Measurements from ENCODE around the gene ZNF69.
"Not testable (repeated sequence)": the region's sequence is repeated elsewhere in the genome, so short reads cannot be mapped to it uniquely, and the experiment has no call there.

The ZNF69 gene

DNA sequence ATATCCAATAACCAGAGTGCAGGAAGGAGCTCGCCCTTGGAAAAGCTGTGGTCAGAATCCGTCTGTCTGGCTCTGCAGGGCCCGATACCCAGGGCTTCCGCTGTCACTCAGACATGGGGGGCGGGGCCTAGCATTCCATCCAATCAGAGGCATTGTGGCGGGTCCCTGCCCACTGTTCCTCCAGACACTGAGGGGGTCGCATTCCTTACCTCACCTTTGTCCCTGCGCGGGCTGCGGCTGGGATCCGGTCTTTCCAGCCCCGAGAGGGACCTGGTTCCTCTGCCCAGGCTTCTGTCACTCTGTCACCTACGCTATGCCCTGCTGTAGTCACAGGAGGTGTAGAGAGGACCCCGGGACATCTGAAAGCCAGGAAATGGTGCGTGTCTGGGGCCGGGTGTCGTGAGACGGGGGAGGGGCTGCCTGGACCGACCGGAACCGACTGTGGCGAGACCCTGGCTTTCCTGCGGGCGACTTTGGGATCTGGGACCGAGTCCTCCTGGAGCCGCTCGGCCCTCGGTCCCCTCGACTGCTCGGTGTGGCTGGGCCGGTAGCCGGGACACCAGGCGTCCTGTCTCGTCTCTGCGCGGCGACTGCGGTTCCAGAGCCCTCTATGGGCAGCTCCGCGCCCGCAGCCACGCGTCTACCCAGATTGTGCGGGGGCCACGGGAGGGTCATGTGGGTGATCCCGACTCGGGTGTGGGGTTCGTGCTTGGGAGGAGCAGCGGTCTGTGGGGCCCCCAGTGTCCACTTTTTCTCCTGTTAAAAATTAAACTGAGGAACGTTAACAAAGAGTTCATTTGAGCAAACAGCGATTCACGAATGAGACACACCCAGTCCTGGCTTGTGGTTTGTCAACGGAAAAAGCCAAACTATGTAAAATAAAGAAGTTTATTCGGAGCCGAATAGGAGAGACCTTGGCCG is at the start of gene ZNF69:
Gene ZNF69 (plus strand): TSS at position 172 of the 921 bp plus-strand sequence. CDS start 142 bp downstream, at position 314.
- DNase-seq (ENCODE audit: low read depth), result peak; percentile 51

DNA sequence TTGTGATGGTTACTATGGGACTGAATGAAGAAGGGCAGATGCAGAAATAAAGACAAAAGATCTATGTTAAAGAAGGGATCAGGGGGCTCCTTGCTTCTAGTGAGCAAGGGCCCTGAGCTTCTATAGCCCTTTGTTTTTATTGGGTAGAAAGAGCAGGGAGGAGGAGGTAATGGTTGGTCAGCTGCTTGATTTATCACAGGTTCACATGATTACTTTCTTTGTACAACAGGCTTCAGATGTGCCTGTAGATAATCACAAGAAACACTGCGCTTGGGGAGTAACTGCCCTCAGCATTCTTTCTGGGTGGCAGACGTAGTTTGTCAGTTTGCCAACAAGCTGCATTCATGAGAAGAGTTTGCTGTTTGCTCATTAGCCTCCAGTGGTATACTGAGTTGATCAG is 43.9 kb upstream of the ZNF69 start:
- DNase-seq (ENCODE audit: low read depth), result no peak

DNA sequence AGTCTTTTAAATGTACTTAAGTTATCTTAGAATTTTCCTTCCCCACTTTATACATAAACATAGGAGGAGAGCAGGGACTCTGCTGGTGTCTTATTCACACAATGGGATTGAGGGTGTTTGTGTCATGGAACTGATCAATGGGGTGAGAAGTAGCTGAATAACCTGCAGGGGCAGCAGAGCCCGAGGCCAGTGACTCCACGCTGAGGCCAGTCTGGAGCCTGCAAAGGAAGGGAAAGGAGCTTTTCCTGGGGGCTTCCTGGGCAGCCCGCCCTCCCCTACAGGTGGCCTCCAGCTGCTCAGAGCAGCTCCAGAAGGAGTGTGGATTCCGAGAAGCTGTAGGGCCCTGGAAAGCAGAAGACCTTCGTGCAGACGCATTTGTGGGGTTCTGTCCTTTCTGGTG is 40.0 kb upstream of the ZNF69 start:
- DNase-seq (ENCODE audit: low read depth), result not testable (repeated sequence)

DNA sequence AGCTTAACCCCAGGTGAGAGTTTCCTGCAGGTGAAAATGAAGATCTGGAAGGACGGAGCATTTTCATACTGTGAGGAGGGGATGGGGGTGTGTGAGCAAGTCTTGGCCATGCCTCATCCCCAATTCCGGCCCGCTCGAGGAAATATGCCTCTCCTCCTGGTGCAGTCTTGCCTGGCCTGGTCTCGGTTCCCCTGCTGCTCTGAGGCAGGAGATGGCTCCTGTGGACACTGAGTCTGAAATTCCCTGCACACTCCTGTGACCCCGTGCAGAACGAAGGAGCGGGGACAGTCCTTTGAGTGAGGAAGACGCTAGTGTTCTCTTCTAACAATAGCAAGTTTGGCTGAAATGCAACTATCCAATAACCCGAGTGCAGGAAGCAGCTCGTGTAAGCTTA is 39.4 kb upstream of the ZNF69 start:
- DNase-seq (ENCODE audit: low read depth), result no peak

DNA sequence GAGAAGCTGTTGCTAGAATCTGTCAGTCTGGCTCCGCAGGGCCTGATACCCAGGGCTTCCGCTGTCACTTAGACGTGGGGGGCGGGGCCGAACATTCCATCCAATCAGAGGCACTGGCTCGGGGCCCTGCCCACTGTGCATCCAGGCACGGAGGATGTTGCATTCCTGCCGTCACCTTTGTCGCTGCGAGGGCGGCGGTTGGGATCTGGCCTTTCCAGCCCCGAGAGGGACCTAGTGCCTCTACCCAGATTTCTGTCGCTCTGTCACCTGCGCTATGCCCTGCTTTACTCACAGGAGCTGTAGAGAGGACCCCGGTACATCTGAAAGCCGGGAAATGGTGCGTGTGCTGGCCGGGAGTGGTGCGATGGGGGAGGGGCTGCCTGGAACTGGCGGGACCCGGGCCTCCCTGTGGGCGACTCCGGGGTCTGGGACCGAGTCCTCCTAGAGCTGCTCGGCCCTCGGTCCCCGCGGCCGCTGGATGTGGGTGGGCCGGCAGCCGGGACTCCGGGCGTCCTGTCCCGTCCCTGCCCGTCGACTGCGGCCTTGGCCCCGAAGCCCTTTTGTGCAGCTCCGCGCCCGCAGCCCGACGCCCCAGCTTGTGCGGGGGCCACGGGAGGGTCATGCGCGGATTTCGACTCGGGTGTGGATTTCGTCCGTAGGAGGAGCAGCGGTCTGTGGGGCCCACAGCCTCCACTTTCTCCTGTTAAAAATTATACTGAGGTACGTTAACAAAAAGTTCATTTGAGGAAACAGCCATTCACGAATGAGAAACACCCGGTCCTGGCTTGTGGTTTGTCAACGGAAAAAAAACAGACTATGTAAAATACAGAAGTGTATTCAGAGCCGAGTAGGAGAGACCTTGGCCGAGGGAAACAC is 38.8 kb upstream of the ZNF69 start, which contains the start of gene ZNF439:
Gene ZNF439 (plus strand): TSS at position 133 of the 876 bp plus-strand sequence. CDS start 142 bp downstream, at position 275.
- peak; percentile 39 for DNase-seq (ENCODE audit: low read depth)

DNA sequence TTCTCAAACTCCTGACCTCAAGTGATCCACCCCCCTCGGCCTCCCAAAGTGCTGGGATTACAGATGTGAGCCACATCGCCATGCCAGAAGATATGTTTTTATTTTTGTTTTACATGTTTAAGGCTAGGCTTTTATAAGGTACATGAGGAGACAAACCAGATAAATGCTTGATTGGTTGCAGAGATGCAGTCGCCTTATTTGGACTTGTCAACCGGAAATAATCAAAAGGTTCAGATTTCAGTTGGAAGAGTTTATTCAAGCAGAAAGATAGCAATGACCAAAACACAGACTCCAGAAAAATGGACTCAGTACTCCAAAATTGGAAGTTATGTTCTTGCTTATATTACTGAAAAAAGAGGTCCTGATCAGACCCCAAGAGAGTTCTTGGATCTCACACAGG is 37.3 kb upstream of the ZNF69 start:
- DNase-seq (ENCODE audit: low read depth), result not testable (repeated sequence)

DNA sequence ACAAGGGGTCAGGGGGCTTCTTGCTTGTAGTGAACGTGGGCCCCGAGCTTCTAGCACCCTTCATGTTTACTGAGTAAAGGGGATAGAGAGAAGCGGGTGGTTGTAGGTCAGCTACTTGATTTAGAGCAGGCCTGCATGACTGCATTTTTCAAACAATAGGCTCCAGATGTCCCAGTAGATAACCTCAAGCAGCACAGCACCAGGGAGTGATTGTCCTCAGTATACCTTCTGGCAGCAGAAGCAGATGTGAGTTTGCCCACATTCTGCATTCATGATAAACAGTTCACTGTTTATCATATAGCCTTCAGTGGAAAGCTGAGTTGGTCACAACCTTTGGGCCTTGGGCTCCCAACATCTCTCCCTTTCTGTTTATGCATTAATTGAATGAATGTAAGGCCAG is 34.2 kb upstream of the ZNF69 start:
- no peak for DNase-seq (ENCODE audit: low read depth)

DNA sequence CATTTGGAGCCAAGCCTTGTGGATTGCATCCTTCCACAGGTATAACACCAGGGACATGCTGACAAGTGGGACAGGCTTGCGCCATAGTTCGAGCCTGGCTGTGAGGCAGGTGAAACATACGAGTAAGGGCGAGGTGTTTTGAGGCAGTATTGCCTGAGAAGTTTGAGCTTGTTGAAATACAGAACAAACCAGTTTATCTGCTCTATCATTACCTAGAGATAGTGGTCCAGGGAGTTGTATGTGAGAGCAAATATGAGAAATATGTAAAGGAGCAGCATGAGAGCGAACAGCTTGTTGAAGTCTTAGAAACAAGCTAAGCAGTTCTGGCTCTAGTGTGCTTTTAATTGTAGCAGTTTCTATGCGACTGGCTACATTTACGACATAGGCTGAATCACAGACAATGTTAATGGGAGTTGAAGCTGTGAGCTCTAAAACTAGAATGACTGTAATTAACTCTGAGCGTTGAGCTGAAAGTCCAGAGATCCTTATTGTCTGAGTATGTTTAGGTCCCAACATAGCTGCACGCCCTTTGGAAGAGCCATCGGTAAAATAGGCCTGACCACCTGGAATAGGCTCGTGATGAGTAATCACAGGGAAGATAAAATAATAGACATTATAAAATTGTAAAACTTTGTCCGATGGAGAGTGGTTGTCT is 30.9 kb upstream of the ZNF69 start:
- no peak for DNase-seq (ENCODE audit: low read depth)

DNA sequence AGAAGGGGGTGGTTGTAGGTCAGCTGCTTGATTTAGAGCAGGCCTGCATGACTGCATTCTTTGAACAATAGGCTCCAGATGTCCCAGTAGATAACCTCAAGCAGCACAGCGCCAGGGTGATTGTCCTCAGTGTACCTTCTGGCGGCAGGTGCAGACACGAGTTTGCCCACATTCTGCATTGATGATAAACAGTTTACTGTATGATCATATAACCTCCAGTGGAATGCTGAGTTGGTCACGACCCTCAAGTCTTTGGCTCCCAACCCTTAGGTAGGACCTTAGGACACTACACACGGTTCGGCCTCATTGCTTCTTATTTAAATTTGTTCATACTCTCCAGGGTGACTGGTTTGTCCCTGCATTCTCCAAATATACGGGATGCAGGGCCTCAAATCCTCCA is 26.9 kb upstream of the ZNF69 start:
- DNase-seq (ENCODE audit: low read depth), result no peak

DNA sequence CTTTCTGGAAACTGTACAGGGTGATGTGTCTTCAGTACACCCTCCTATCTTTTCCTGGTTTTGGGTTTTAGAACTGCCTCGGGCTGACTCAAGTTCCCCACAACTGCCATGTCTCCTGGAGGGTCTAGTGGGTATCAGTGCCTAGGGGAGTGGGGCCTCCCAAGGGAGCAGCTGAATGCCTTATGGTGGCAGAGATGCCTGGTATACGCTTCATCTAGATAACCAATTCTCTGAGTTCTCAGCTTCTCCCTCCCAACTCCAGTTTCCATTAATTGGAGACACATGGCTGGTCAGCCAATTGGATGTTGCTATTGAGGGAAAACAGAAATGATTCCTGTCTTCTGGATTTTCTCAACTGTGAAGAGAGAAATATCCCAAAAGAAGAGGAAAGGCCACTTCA is 26.3 kb upstream of the ZNF69 start:
- no peak for DNase-seq (ENCODE audit: low read depth)

DNA sequence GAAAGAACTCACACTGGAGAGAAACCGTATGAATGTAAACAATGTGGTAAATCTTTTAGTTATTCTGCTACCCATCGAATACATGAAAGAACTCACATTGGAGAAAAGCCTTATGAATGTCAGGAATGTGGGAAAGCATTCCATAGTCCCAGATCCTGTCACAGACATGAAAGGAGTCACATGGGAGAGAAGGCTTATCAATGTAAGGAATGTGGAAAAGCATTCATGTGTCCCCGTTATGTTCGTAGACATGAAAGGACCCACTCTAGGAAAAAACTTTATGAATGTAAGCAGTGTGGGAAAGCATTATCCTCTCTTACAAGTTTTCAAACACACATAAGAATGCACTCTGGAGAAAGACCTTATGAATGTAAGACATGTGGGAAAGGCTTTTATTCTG is 19.8 kb upstream of the ZNF69 start:
- DNase-seq (ENCODE audit: low read depth), result not testable (repeated sequence)

DNA sequence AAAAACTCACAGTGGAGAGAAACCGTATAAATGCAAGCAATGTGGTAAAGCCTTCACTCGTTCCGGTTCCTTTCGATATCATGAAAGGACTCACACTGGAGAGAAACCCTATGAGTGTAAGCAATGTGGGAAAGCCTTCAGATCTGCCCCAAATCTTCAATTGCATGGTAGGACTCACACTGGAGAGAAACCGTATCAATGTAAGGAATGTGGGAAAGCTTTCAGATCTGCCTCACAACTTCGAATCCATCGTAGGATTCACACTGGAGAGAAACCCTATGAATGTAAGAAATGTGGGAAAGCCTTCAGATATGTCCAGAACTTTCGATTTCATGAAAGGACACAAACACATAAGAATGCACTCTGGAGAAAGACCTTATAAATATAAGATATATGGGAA is 19.4 kb upstream of the ZNF69 start:
- no peak for DNase-seq (ENCODE audit: low read depth)

DNA sequence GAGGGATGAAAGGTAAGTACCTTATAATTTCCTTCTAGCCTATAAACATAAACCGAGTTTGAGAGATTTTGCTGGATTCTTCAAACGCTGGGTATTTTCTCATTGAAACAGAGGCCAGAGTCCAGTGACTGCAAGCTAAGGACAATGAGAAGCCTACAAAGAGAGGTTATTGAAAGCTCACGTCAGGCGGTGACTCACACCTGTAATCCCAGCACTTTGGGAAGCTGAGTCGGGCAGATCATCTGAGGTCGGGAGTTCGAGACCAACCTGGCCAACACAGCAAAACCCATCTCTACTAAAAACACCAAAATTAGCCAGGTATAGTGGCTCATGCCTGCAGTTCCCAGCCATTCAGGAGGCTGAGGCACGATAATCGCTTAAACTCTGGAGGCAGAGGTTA is 15.0 kb upstream of the ZNF69 start:
- no peak for DNase-seq (ENCODE audit: low read depth)

DNA sequence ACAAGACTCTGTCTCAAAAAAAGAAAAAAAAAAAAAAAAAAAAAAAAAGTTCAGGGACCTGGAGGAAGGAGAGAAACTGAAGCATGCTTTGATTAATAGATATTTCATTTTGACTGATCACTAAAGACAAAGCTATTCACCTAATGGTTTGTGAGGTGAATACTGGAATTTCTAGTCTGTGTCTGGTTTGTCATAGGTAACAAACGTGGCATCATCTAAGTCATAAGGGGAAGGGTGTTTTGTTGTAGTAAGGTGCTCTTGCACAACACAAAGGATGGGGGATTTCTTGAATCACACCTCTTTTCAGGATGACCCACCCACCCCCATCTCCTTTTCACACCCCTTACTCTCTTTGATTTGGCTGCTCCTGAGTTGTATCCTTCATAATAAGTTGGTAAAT is 13.8 kb upstream of the ZNF69 start:
- DNase-seq (ENCODE audit: low read depth), result no peak

DNA sequence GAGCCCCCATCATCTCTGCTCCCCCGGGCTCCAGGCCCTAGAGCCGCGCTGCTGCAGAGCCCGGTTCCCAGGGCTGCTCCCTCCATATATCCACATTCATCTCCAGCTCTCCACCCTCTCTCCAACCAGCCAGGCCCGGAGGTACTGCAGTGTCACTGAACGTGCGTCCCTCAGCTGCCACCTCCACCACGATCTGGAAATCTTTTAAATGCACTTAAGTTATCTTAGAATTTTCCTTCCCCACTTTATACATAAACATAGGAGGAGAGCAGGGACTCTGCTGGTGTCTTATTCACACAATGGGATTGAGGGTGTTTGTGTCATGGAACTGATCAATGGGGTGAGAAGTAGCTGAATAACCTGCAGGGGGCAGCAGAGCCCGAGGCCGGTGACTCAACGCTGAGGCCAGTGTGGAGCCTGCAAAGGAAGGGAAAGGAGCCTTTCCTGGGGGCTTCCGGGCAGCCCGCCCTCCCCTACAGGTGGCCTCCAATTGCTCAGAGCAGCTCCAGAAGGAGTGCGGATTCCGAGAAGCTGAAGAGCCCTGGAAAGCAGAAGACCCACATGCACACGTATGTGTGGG is 7.8 kb upstream of the ZNF69 start:
- DNase-seq (ENCODE audit: low read depth), result not testable (repeated sequence)

DNA sequence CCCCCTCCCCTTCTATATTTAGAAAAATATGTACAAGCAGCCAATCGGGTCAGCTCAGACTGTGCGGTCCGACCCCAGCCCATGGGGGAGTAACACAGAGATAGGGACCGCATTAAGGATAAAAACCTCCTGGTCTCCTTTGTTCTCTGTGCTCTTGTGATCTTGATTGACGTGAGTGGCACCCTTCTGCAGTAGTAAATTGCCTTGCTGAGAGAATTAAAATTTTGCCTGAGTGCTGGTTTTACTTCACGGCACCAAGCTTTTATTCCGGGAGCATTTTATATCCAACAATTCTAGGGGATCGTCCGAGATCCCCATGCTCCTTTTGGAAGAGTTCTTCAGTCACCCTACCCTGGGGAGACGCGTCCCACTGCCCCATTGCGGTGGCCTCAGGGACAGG is 7.0 kb upstream of the ZNF69 start:
- no peak for DNase-seq (ENCODE audit: low read depth)

DNA sequence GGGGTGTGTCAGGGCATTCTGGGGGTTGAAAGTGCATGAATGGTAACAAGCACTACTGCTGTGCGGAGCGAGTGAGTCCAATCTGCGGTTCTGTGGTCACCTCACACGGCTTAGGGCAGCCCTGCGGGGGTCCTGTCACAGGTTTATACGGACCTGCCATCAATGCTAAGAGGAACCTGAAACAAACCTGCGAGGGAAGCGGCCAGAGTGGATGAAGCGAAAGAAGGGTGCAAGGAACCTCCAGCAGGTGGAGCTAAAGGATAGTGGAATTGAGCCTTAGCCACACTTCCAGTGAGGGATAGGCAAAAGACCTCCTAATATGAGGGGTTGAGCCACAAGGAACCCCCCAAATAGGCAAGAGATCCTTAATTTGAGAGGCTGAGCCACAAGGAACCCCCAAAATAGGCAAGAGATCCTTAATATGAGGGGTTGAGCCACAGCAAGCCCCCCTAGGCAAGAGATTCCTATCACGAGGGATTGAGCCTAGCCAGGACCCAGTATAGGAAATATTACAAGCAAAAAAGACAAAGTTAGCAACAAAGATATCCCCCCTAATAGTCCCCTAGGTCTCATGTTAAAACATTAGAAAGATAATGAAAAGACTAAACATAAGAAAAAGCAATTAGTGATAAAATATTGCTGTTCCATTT is 6.3 kb upstream of the ZNF69 start:
- DNase-seq (ENCODE audit: low read depth), result peak; percentile 10

DNA sequence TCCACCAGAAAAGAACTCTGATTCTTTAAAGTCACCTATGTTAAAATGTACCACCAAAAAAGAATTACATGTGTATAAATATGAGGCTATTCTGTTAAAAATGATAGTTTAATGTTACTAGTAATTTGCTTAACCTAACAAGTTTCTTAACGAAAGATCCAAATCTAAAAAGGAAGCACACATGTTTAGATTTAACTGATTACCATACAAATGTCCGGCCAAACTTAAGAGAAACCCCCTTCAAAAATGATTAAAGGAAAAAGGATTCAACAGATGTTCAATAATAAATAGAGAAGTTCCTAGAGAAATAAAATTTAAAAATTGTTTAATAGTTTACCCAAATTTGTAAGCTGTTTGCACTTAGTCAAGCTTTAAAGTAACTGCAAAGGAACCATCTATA is 5.0 kb upstream of the ZNF69 start:
- no peak for DNase-seq (ENCODE audit: low read depth)

DNA sequence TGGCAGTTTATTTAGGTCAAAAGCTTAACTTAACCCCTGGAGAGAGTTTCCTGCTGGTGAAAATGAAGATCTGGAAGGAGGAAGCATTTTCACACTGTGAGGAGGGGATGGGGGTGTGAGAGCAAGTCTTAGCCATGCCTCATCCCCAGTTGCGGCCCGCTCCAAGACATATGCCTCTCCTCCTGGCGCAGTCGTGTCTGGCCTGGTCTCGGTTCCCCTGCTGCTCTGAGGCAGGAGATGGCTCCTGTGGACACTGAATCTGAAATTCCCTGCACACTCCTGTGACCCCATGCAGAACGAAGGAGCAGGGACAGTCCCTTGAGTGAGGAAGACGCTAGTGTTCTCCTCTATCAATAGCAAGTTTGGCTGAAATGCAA is 360 bp upstream of the ZNF69 start:
- no peak for DNase-seq (ENCODE audit: low read depth)

DNA sequence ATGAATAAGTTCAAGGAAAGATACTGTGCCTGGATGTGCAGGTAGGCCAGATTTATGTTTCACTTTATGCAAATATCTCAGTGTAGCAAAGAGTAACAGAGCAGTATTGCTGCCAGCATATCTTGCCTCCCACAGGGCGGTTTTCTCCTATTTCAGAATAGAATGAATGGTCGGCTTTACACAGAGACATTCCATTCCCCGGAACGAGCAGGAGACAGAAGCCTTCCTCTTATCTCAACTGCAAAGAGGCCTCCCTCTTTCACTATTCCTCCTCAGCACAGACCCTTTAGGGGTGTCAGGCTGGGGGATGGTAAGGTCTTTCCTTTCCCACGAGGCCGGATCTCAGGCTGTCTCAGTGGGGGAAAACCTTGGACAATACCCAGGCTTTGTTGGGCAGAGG is 2.3 kb downstream of the ZNF69 start:
- not testable (repeated sequence) for DNase-seq (ENCODE audit: low read depth)

DNA sequence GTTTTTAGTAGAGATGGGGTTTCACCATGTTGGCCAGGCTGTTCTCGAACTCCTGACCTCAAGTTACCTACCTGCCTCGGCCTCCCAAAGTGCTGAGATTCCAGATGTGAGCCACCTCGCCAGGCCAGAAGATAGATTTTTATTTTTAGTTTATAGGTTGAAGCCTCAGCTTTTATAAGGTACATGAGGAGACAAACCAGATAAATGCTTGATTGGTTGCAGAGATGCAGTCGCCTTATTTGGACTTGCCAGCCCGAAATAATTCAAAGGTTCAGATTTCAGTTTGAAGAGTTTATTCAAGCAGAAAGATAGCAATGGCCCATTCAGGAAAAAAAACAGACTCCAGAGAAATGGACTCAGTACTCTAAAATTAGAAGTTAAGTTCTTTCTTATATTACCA is 3.1 kb downstream of the ZNF69 start:
- DNase-seq (ENCODE audit: low read depth), result no peak

DNA sequence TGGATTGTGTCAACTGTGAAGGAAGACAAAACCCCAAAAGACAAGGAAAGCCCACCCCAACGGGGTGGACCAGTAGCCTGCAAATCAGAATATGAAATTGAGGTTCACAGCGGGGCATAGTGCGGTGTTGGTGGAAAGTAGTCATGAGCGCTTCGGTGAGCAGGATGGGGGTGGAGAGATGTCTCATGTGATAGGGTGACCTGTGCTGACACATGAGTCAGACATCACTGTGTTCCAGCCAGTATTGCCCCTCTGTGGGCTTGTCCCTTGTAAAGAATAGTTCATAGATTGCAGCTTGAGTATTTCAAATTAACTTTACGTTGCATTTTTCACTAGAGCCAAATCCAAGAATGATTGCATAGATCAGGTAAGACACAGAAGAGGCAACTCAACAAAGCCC is 7.3 kb downstream of the ZNF69 start:
- no peak for DNase-seq (ENCODE audit: low read depth)

Measured in fibroblast of gingiva (primary cell).